Activated CD4-positive, alpha-beta T cell treated with anti-CD3 and anti-CD28 coated beads, Interleukin-2, Interleukin-6, amounts not matched to agents 100 ng/mL and 50 ng/mL, durations not matched to agents 16 hours and 8 hours (primary cell): ENCODE results near the gene ABCC3.

Experiments
- DNase-seq: peaks from one replicate; pipeline ENCODE4 v3.0.0-alpha.2; 2020

Gene ABCC3

DNA sequence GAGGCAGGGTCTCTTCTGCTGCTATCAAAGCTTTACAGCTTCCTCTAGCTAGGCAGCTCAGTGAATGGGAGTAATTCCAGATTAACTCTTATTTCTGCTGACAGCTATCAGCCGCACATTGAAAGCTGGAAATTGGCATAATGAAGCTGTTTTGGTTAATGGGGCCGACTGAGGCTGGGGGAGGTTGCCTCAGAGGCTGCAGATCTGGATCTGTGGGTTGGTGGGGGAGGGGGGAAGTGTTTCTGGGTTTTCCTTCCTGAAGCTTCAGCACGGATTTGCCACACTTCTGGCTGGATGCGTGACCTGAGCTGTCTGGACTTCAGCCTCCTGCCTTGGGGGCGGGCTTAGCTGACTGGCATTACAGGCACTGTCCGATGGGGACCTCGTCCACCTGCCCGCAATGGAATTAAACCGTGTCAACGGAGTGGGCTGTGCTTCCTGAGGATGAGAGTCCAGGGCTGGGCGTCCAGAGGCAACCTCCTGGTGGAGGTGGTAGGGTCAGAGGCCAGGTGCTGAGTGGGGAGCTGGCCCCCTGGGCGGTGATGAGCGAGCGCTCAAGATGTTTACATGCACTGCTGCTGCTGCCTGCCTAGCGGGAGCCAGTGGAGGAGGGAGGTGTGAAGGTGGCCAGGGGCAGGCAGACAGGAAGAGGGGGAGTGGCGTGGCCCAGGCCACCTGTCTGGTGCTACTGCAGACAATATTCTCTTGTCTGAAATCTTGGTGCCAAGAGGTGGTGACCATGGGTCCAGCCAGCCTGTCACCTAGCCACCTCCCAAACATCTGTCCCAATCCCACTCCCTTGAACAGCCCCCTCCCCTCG, 6.7 kb upstream of the ABCC3 start:
- no peak for DNase-seq

DNA sequence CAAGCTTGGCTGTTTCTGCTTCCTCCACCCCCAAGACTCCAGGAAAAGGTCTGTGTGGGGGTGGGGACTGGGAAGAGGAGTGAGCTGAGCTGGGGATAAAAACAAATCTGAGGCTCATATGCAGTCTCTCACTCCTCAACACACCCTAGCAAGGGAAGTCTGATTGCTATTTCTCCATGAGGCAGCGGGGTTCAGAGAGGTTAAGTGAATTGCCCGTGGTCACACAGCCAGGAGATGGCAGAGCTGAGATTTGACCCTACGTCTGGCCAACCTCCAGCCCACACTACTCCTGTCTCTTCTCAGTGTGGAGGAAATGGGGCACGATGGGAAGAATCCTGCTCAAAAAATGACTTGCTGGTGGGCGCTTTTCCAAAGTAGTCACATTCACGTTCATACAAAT, 4.8 kb upstream of the ABCC3 start:
- no peak for DNase-seq

DNA sequence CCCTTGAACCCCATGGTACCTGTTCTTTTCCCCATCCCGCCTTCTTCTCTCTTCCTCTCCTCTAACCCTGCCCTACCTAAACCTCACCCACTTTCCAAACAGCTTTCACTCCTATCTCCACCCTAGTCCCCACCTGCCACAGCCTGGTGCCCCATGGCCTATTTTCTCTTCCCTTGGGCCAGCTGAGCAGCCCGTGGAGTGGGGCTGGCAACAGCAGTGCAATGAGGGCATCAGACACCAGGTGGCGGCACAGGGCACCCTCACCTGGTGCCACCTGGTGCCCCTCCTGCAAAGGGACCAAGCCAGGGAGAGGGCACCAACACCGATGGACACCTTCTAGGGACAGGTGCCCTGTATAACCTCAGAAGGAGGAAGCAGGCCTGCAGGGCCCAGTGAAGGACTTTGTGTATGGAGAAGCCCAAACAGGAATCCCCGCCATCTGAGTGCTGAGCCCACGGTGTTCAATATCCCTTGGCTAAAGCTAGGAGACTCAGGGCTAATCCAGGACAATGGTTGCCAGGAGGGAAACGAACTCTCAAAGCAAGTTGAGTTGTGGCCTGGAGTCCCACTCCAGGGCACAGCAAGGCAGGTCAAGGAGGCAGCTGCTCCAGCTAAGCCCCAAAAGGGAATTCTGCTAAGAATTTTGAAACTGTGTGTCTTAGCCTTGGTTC, 4.0 kb upstream of the ABCC3 start:
- DNase-seq, result peak; percentile 63

DNA sequence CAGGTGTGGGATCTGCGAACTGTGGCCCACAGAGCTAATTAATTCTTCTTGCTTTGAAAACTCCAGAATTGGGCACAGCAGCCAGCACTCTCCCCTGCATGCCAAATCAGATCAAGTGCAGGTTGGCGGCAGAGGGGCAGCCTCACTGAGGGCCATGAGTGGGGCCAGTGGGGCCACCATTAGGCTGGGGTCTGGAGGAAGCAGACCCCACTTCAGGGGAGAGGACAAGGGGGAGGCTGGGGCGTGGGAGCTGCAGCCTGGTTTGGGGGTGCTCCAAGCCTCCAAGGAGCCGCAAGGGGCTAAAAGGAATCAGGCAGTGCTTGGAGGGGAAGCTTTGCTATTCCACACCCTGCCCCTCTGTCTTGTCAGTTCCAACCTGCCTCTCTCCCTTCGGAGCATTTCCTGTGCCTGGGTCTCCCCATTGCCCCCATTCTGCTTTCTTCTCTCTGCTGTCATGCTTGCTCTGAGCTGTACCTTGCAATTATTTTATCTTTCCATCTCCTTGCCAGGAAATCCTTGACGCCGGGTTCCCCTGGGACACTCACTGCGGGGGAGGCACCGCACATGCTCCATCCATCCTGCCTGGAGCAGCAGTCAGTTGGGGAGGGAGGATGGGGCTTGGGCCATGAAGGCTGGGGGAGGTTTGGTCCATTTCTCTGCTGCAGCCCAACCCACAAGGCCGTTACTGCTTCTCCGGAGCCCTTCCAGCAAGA, 3.3 kb upstream of the ABCC3 start:
- DNase-seq, result no peak

DNA sequence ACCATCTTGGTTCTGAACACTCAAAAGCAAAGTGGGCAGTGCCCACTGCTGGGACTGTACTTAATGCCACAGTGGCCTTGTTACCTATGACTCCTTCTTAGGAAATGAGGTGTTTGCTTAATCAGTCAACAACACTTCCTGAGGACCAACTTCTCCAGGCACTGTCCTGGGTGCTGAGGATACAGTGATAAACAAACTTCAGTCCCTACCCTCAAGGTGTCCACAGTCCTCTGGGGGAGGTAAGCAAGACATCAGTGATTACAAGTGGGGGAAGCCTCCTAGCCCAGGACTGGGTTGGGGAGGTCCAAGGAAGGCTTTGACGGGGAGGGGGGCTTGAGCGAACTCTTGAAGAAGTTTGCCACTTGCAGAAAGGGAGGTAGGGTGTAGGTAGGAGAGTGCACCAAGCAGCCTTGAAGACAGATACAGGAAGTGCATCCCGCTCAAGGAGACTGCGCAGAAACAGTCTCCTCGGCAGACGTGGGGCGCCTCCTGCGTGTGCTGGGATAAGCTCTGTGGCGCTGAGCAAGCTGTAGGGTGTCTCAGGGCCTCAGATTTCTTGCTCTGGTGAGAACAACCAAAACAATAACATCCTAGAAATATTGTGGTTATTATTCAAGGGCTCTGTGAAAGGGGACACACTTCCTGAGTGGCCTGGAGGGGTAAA, 2.6 kb upstream of the ABCC3 start:
- DNase-seq, result no peak

DNA sequence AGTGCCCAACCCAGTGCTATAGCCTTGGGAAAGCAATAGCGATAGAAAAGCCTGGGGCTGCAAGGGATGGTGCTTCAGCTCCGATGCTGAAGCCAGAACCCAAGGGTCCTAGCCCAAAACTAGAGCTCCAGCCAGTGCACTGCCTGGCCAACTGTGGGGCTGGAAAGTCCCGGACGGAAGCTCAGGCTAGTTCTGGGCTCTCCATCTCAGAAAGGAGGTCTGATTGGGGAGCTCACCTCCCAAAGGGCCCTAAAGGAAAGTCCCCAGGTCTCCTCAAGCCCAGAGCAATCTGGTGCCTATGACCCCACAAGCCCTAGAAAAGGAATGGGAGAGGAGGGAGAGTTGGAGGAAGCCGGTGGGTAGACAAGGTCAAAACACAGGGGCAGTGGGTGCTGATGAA, 2.0 kb upstream of the ABCC3 start:
- DNase-seq, result no peak

DNA sequence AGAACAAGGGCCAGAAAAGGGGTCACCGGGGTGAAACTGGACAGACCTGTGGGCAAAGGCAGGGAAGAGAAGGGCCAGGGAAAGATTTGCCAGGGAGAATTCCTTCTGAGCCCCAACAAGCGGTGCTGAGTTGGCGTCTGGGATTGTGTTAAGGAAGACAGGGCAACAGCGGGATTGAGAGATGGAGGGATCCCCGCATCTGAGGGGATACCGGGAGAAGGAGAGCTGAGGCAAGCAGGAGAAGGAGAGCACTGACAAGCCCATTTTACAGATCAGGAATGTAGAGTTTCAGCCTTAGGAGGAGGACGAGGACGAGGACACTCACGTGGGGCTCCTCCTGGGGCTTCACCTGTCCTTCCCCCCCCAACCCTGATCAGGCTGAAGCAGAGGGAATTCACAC, 998 bp upstream of the ABCC3 start:
- DNase-seq, result no peak

DNA sequence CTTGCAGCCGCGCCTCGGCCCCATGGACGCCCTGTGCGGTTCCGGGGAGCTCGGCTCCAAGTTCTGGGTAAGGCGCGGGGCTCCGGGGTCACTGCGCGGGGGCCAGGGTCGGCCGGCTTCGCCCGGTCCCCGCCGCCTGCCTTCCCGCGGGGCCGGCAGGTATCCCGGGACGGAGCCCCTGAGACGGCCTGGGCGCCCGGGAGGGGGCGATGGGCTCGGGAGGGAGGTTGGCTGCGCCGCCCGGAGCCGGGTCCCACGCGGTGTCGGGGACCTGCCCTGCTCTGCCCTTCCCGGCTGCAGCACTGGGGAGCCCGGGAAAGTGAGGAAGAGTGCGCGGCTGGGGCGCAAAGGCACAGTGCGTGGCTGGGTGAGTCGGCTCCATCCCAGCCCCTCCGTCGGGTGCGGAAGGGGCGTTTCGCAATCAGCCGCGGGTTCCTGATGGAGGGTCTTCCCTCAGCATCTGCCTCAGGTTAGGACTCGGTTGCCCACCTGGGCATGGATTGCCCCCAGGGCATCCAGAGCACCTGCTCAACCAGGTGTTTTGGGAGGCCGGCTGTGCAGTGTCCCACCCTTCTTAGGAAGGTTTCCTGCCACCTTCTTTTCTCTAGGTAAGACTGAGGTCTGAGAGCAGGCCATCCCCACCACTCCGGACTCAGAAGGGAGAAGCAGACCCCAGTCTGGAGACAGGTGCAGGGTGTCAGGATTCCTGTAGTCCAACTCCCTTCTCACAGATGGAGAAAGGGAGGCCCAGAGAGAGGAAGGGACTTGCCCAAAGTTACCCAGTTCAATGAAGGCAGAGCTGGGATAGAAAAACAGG, 442 bp downstream of the ABCC3 start:
- DNase-seq, result no peak

DNA sequence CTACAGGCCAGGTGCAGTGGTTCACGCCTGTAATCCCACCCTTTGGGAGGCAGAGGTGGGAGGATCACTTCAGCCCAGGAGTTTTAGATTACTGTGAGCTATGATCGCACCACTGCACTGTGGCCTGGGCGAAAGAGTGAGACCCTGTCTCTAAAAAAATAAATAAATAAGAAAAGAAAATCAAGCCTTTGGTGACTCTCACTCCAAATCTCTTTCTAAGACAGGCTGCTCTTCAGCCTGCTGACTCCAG, 976 bp downstream of the ABCC3 start:
- DNase-seq, result no peak

DNA sequence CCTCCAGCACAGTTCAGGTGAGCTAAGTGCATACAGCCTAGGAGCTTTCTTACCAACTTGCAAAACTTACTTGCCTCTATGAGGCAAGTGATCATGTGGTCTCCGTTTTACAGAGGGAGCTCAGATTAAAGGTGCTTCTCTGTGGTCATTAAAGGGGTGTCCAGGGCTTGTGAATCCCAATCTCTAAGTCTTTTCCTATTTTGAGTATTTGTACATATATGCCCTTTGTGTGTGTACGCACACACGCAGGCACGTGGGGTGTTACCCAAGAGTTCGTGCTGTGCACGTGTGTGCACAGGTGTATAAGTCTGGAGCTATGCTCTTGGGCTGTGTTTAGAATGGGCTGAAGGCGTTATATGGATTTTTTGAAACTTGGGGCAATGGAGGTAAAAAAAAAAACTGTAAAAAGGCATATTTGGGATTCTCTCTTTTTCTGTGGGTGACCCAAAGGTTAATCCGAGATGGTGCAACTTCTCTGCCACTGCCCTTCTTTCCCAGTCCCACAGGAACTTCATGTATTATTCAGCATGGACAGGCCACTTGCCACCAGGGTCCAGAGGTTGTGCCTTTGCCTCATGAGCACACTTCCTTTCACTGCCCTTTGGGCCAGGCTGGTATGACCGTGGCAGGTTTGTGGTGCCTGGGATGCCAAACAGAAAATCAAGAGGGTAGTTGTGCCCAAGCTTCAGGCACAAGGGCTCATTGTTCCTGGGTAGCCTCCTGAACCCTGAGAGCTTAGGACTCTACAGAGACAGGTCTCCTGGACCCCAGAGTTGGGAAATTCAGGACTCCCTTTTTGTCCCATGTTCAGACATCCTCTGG, 1.5 kb downstream of the ABCC3 start:
- no peak for DNase-seq

DNA sequence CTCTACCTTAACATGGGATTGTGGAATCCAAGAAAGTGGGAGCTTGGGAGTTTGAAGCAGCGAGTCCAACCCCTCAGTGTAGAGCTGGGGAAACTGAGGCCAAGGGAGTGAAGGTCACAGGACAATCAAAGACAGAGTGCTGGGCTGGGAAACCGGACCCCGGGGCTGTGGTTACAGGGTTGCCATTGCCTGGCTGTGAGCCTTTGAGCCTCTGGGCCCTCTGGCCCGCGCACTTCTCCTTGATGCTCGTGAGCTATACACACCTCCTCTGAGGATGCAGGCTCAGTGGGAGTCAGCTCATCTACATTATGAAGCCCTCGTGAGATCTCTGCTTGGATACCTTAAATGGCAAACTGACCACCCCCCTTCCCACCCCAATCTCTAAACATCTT, 2.1 kb downstream of the ABCC3 start:
- no peak for DNase-seq

DNA sequence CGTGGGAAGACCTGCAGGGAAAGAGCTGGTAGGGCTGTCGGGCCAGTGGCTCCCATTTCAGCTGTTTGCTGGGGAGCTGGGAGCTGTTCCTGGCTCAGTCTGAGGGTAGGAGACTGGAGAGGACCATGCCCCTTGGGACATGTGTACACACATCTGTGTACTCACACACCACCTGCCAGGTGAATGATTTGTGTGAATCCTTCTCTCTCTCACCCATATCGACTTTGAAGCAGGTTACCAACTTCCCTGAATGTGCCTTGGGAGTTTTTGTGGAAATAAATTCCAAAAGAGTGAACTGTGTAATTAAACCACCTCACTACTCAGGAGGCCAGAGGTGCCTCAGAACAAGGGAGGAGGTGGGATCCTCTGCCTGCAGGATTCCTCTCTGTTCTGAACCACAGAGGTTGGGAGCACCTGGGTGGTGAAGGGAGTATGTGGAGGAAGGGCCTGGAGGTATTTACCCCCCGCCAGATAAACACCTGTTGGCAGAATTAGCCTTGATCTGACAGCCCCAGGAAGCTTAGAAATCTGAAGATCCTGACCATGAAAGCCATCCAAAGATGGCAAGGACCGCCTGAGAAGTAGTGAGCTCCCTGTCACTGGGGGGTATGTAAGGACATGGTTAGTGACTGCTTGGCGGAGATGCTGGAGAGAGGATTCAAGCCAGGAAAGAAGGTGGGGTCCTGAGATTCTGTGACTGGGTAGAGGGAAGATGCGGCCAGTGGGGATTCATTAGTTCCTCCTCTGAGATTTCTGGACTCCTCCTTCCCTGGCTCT, 3.3 kb downstream of the ABCC3 start:
- no peak for DNase-seq

DNA sequence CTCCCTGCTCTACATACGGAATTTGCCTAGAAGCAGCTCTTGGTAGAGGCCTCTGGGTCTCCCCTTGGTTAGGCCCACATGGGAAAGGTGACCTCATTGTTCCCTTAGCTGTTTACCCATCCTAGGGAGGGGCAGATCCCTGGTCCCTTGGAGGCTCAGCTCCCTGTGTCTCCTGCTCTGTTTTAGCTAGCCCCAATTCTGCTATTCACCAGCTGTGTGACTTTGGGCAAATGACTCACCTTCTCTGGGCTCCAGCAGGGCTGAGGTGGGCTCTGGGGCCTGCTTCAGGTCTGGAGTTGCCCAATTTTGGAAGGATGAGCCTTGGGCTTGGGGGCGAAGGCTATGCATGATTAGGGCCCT, 3.9 kb downstream of the ABCC3 start:
- DNase-seq, result no peak

DNA sequence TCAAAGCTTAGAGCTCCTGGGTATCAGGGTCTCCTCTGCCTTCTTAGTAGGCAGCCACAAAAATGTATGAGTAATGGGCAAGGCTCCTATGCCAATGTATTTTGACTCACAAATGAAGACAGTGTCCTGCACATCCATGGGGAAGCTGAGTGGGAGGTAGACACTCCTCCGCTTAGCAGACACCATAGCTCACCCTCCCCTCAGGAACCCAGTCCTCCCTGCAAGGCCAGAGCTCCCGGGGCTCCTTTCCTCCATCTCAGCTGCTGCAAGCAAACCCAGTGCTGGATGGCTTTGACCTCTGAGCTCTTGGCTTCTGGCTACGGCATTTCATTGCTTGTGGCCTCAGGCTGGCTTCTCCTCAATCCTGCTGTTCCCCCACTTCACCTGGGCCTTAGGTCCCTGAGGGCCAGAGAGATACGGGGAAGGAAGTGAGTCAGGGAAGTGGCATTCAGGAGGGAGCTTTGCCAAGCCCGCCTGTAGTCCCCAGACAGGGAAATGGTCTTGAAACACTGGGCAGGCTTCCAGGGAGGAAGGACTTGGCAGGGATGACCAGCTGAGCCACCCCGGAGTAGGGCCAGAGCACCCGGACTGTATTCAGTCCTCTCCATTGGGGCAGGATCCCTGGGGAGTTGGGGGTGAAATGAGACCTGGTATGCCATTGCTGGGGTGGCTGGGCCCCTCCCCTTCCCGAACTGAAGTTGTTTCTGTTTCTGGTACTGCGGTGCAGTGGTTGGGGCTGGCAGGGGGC, 4.5 kb downstream of the ABCC3 start:
- no peak for DNase-seq

DNA sequence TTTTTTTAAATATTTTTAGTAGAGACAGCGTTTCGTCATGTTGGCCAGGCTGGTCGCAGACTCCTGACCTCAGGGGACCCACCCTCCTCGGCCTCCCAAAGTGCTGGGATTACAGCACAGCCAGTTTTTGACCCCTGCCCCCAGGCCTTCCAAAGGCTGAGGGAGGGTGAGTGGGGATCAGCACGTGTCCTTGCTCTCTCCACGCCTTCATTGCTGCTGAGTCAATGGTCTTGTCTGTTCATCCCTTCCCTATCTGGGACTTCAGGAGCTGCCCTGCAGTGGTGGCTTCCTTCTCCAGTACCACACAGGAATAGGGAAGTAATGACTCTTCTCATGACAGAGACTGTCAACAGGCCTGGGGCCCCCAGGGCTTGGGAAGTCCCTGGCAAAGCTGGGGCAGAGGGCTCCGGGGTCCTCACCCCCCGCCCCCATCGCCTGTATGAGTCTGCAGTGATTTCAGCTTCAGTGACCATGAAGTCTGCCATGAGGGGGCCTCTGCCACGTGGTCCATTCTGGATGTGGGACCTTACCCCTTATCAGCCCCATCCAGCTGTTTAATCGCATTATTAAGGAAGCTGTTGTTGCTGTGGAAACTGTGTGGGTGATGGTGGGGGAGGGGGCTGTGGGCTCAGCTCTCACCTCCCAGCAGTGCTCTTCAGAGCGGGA, 6.1 kb downstream of the ABCC3 start:
- DNase-seq, result no peak

DNA sequence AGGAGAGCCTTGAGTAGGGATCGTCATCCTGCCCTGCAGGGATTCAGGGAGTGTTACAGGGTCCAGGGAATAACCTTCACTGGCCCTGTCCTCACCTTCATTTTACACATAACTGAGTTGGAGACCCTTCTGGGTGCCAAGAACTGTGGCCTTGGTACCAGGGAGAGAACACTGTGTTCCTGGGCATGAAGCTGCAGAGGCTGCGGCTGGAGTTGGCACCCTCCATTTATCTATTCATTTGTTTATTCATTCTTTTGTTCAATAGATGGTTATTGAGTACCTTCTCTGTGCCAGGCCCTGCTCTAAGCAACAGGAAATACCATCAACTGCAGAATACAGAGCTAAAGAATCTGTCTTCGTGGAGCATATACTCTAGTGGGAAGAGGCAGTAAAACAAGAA, 6.7 kb downstream of the ABCC3 start:
- DNase-seq, result no peak

DNA sequence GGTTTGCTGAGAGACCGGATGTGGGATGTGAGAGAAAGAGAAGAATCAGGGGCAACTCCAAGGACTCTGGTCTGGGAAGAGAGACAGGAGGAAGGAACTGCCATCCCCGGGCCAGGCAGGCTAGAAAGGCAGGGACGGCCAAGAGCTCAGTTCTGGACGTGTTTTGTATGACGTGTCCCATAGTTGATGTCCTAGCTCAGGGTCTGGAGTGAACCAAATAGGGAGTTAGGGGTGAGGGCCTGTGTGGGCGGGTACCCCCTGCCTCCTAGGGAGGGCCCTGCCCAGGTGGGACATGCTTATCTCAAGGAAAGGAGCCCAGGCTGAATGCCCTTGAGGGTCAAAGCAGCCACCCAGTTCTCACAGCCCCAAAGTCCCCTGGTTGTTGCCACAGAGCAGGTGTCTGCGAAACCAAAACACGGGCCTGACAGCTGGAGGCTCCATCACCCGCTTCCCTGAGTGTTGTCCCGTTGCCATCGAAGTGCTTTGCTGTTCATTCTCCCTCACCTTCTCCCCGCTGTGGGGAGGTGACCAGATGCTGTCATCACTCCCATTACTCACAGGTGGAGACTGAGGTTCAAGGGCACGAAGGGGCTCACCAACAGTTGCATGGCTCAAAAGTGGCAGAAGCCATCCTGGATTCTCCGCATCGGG, 7.5 kb downstream of the ABCC3 start:
- DNase-seq, result no peak

DNA sequence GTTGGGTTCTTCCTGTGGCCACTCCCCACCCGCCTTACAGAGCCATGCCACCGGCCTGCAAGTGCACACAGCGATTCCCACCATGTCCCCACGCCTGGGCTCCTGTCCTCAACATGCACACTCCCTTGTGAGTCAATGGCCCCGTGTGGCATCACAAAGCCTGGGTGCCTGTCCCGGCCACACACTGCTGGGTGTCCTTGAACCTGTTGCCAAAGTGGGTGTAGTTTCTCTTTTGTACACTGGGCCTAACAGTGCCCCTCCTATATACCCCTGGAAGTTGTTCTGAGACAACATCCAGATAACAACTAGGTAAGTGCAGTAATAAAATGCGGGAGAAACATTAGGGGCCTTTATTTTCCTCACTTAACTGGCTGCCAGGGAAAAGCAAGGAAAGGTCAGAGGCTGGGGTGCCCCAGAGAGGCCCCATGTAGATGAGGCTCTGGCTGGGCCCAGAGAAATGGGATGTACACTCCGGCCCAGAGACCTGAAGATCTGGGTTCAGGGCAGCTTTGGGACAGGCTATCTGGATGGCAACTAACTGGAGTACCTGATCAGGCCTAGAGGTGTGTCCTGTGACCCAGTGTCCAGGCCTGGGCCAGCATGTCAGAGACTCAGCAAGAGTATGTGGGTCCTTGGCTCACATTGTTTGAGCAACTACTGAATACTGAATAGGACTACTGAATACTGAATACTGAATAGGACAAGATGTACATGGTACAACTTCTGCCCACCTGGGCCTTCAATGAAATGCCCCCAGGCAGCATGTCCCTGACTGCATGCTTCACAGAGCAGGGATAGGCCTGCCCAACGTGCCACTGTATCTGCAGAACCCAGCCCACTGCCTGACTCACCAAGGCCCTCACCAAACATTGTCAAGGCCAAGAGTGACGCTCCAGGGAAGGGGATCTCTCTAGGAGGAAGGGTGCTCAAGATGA, 8.3 kb downstream of the ABCC3 start:
- no peak for DNase-seq
